H1 (cell line): ENCODE data around the gene CYP2W1. TPM values are rescaled to one million over a fixed set of nuclear protein-coding genes. Genes with fewer than 3 reads are reported as not detected.

ENCODE experiments used
- BACH1 ChIP-seq: IDR thresholded peaks from 2 replicates; pipeline ENCODE4 v1.6.1; 2012; ENCODE audit warnings: low read length, improper control_type of control experiment
- CEBPB ChIP-seq: IDR thresholded peaks from 2 replicates; pipeline ENCODE4 v1.6.1; 2012; ENCODE audit warnings: low read depth, low read length
- CHD7 ChIP-seq: fragments of 300-600 bp; sonication (generic); IDR thresholded peaks from 2 replicates; pipeline ENCODE4 v1.7.1; 2012; ENCODE audit warnings: low read length, moderate library complexity, mild to moderate bottlenecking, inconsistent platforms; ENCODE audit not compliant: insufficient replicate concordance
- CTBP2 ChIP-seq: IDR thresholded peaks from 2 replicates; pipeline ENCODE4 v1.7.0; 2011; ENCODE audit warnings: borderline replicate concordance, mild to moderate bottlenecking, moderate library complexity, mixed read lengths, low read length; ENCODE audit not compliant: insufficient read depth, insufficient read length
- EP300 ChIP-seq, 2 experiments: IDR thresholded peaks; 1 replicate in 1 of 2; 2 replicates in 1 of 2; pipeline ENCODE4 v1.6.1; 2011 to 2012; ENCODE audit warnings: low read depth in 2 of 2, low read length in 2 of 2, mild to moderate bottlenecking in 2 of 2, borderline replicate concordance in 1 of 2, inconsistent platforms in 1 of 2, moderate library complexity in 1 of 2
- POU5F1 ChIP-seq: IDR thresholded peaks from 2 replicates; pipeline ENCODE4 v1.6.1; 2011; ENCODE audit warnings: low read depth, mild to moderate bottlenecking, low read length, moderate library complexity
- RXRA ChIP-seq: IDR thresholded peaks from 2 replicates; pipeline ENCODE4 v1.6.1; 2011; ENCODE audit warnings: low read depth, mild to moderate bottlenecking, low read length, moderate library complexity; ENCODE audit not compliant: insufficient read depth
- SAP30 ChIP-seq: fragments of 300-600 bp; sonication (generic); IDR thresholded peaks from 2 replicates; pipeline ENCODE4 v1.7.1; 2012; ENCODE audit warnings: low read length, moderate library complexity, mild to moderate bottlenecking, inconsistent platforms; ENCODE audit not compliant: insufficient read depth, insufficient replicate concordance
- SUZ12 ChIP-seq: fragments of 200-600 bp; sonication (generic); IDR thresholded peaks from 2 replicates; pipeline ENCODE4 v1.6.1; 2012; ENCODE audit warnings: mild to moderate bottlenecking, inconsistent platforms, low read length, moderate library complexity, mixed read lengths
- polyA plus RNA-seq, 7 experiments: library from polyadenylated mRNA; depleted of rRNA in 3 of 7; stranded (reverse) in 5 of 7; unstranded in 2 of 7; fragments of >200 nt in 5 of 7; fragments of 200-250 nt in 2 of 7; gene quantifications; 1 replicate in 5 of 7; 2 replicates in 1 of 7; 4 replicates in 1 of 7; pipeline versions ENCODE4 v1.2.1 to v1.2.3, GENCODE V29; 2011 to 2013; ENCODE audit warnings: missing spikeins in 2 of 7, mixed read lengths in 2 of 7
- total RNA-seq: library from RNA; stranded (reverse); fragmentation: NEBNext Ultra II Directional; extraction: Animal tissue kit (Norgen Biotek cat#: 25700); gene quantifications from 2 replicates; pipeline ENCODE4 v1.2.1, GENCODE V29; 2021

CYP2W1 gene
- total and polyA plus RNA-seq, 2 of the 8 experiments (the other 6 are each of a cell fraction or from before 2014, with no cell fraction given): not detected

- TF ChIP-seq EP300 (IDR thresholded peaks at IDR 0.05; ENCODE audit: borderline replicate concordance in 1 of 2, low read depth in 2 of 2, low read length in 2 of 2) (no peak), BACH1 (no peak), SUZ12 (no peak), CHD7 (no peak), RXRA (no peak), CTBP2 (no peak), SAP30 (no peak), POU5F1 (no peak), CEBPB (no peak)
Measured at GRCh38 chr7:997404-998395, 14.7 kb downstream of the CYP2W1 start (continued).
